Nephron progenitor cell (in vitro differentiated cells): ENCODE results near the gene PLEKHD1.
"Not testable (repeated sequence)": the region's sequence is repeated elsewhere in the genome, so short reads cannot be mapped to it uniquely, and the experiment has no call there.

Experiments used
- DNase-seq: peaks from one replicate; pipeline ENCODE4 v3.0.0; 2021
- H3K27ac Mint-ChIP-seq: 2 replicates; pipeline ENCODE4 v1.8.0; 2021; ENCODE audit warnings: mild to moderate bottlenecking, moderate library complexity, mixed read lengths
- H3K27me3 Mint-ChIP-seq: 2 replicates; pipeline ENCODE4 v1.8.0; 2021; ENCODE audit warnings: mild to moderate bottlenecking, low read depth, mixed read lengths; ENCODE audit not compliant: poor library complexity
- H3K36me3 Mint-ChIP-seq: 2 replicates; pipeline ENCODE4 v1.8.0; 2021; ENCODE audit warnings: low read depth, mixed read lengths
- H3K4me1 Mint-ChIP-seq: 2 replicates; pipeline ENCODE4 v1.8.0; 2021; ENCODE audit warnings: mixed read lengths
- H3K4me3 Mint-ChIP-seq: 2 replicates; pipeline ENCODE4 v1.8.0; 2021; ENCODE audit warnings: mild to moderate bottlenecking, moderate library complexity, mixed read lengths
- H3K9me3 Mint-ChIP-seq: 2 replicates; pipeline ENCODE4 v1.8.0; 2021; ENCODE audit warnings: mild to moderate bottlenecking, moderate library complexity, mixed read lengths
- TF ChIP-seq, protein P1 (sequence below): fragments of 200-600 bp; sonication (generic); IDR thresholded peaks from 2 replicates; pipeline ENCODE4 v1.5.0; 2021; ENCODE audit warnings: antibody characterized with exemption

PLEKHD1 gene

DNA sequence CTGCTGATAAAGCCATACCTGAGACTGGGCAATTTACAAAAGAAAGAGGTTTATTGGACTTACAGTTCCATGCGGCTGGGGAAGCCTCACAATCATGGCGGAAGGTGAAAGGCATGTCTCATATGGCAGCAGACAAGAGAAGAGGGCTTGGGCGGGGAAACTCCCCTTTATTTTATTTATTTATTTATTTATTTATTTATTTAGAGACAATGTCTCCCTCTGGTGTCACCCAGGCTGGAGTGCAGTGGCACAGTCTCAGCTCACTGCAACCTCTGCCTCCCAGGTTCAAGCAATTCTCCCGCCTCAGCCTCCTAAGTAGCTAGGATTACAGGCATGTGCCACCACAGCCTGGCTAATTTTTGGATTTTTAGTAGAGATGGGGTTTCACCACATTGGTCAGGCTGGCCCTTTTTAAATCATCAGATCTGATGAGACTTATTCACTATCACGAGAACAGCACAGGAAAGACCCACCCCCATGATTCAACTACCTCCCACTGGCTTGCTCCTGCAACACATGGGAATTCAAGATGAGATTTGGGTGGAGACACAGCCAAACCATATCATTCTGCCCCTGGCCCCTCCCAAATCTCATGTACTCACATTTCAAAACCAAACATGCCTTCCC is 7.6 kb upstream of the PLEKHD1 start:
- not testable (repeated sequence) for H3K4me1 Mint-ChIP-seq, H3K27ac Mint-ChIP-seq, DNase-seq, H3K9me3 Mint-ChIP-seq, H3K36me3 Mint-ChIP-seq, H3K4me3 Mint-ChIP-seq
- TF ChIP-seq, protein P1, sequence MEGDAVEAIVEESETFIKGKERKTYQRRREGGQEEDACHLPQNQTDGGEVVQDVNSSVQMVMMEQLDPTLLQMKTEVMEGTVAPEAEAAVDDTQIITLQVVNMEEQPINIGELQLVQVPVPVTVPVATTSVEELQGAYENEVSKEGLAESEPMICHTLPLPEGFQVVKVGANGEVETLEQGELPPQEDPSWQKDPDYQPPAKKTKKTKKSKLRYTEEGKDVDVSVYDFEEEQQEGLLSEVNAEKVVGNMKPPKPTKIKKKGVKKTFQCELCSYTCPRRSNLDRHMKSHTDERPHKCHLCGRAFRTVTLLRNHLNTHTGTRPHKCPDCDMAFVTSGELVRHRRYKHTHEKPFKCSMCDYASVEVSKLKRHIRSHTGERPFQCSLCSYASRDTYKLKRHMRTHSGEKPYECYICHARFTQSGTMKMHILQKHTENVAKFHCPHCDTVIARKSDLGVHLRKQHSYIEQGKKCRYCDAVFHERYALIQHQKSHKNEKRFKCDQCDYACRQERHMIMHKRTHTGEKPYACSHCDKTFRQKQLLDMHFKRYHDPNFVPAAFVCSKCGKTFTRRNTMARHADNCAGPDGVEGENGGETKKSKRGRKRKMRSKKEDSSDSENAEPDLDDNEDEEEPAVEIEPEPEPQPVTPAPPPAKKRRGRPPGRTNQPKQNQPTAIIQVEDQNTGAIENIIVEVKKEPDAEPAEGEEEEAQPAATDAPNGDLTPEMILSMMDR = peak; percentile 16
- peaks cover 68% of the 10 kb centered on the region for H3K27me3 Mint-ChIP-seq

DNA sequence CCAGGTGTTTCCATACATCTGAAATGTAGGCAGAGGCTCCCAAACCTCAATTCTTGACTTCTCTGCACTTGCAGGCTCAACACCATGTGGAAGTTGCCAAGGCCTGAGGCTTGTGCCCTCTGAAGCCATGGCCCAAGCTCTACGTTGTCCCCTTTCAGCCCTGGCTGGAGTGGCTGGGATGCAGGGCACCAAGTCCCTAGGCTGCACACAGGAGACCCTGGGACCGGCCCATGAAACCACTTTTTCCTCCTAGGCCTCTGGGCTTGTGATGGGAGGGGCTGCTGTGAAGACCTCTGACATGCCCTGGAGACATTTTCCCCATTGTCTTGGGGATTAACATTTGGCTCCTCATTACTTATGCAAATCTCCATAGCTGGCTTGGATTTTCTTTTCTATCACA is 6.5 kb upstream of the PLEKHD1 start:
- H3K9me3 Mint-ChIP-seq, H3K36me3 Mint-ChIP-seq, H3K27ac Mint-ChIP-seq, H3K4me1 Mint-ChIP-seq, H3K4me3 Mint-ChIP-seq, DNase-seq: not testable (repeated sequence)
- H3K27me3 Mint-ChIP-seq = peaks cover 71% of the 10 kb centered on the region

DNA sequence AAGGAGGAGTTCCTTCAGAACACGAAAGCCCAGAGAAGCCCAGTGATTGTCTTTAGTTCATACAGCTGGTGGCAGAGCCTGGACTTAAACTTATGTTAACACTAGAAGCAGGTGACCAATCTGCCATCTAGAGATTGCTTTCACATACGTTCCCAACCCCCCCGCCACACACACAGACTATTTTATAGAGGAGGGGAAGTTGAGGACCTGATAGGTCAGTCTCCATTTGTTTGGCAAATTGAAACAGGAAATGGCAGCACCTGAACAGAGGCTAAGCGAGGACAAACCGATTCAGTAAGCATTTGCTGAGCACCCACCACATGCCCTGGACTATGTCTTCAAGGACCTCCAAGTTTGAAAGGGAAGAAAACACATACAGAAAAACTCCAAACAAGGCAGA is 4.8 kb upstream of the PLEKHD1 start:
- Mint-ChIP-seq H3K4me1 (peaks cover 20% of the 10 kb centered on the region), H3K27ac (no peak overlapping the region), H3K27me3 (peaks cover 72% of the 10 kb centered on the region), H3K4me3 (no peak overlapping the region), H3K9me3 (no peaks in the 10 kb centered on the region), H3K36me3 (no peaks in the 10 kb centered on the region)
- no peak for DNase-seq
- TF ChIP-seq, protein P1 = no peak

DNA sequence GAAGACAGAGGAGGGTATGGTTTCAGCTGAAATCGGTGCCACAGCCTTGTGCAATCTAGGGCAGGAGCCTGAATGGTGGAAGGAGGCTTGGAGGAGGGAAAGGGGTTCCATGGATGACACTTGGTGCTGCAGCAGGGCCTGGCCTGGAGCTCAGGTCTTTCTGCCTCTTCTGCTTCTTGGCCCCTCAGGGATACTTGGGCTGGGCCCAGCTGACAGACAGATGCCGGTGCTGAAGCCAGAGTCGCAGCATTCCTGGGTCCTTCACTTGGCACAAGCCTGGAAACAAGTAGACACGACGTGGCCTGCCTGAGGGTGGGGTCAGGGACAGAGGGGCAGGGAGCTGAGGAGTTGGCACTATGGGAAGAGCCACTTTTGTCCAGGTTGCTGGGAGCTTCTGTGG is 4.4 kb upstream of the PLEKHD1 start:
- peaks cover 20% of the 10 kb centered on the region for H3K4me1 Mint-ChIP-seq
- no peaks in the 10 kb centered on the region for H3K9me3 Mint-ChIP-seq
- TF ChIP-seq, protein P1 = no peak
- H3K4me3 Mint-ChIP-seq = no peak overlapping the region
- H3K36me3 Mint-ChIP-seq = no peaks in the 10 kb centered on the region
- H3K27ac Mint-ChIP-seq = no peak overlapping the region
- H3K27me3 Mint-ChIP-seq = peaks cover 72% of the 10 kb centered on the region
- DNase-seq = no peak

DNA sequence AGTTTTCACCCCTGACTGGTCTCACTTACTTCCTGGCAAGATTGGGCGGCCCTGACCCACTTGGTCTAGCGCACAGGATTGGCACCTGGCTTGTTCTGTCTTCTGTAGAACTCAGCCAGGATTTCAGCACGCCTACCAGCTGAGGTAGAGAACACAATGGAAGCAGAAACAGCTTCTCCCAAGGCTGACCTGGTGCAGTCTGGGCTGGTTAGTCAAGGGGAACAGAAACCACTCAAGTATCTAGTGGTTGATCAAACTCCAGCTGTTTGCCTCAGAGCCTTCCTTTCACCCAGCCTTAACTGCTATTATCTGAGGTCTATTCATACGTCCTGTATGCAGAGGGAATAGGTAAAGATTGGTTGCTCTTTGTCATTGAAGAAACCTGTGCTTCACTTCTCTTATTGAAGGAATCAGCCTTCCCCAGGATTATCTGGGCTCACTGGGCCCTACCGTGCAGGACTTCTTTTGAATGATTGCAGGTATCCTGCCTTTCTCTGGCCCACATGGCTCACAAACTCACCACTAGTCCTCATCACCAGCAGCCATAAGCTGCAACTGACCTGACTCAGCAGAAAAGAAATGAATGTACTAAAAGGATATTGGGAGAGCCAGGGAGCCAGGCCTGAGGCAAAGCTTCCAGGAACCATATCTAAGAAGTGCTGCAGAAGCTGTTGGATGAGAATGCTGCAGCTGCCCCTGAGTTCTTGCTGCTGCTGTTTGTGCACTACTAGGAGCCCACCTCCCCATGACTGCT is 2.5 kb upstream of the PLEKHD1 start:
- Mint-ChIP-seq H3K9me3 (no peaks in the 10 kb centered on the region), H3K27me3 (peaks cover 86% of the 10 kb centered on the region), H3K4me1 (peaks cover 21% of the 10 kb centered on the region), H3K4me3 (no peak overlapping the region), H3K27ac (no peak overlapping the region), H3K36me3 (no peaks in the 10 kb centered on the region)
- no peak for DNase-seq
- TF ChIP-seq, protein P1 = no peak

DNA sequence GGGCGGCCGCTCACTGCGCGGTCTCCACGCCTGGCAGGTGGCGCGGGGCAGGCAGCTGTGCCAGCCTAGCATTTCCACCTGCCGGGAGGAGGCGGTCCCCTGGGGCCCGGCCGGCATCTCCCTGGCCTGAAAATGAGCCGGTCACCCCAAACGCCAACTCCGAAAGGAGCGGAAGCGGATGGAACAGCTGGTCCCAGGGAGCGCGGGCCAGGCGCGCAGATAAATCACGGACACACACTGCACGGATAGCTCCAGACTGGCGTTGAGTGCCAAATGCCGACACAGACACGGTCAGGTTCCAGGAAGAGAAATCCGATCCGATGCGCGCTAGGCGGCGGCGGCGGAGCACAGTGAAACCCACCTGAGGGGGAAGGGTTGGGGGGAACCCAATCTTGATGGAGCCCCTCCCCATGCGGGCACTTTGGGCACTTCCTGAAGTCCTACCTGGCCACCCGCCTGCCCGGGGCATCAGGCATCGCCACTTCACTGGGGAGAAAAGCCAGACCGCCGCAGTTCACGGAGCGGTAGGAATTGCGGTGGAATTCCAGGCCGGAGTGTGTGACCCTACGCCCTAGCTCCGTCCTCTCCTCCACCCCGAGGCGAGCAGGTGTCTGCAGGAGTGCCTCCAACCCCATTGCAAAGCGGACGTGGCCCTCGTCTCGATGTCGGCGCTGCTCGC is 624 bp upstream of the PLEKHD1 start:
- no peak overlapping the region for H3K27ac Mint-ChIP-seq
- H3K4me1 Mint-ChIP-seq = peaks cover 26% of the 10 kb centered on the region
- H3K4me3 Mint-ChIP-seq = peak overlapping the region; percentile 79
- H3K27me3 Mint-ChIP-seq = peaks cover 96% of the 10 kb centered on the region
- peak; percentile 66 for DNase-seq
- no peaks in the 10 kb centered on the region for H3K9me3 Mint-ChIP-seq
- H3K36me3 Mint-ChIP-seq = no peaks in the 10 kb centered on the region
- TF ChIP-seq, protein P1 = no peak
